AG09309 (cell line): ENCODE measurements around the gene ZDHHC11.

Experiments used
- DNase-seq: peaks from one replicate; pipeline ENCODE4 v3.0.0-alpha.2; 2010; ENCODE audit warnings: low read depth
- H3K4me3 ChIP-seq: 2 replicates; pipeline ENCODE4 v1.5.1; 2011; ENCODE audit warnings: mild to moderate bottlenecking, low read depth, low read length, moderate library complexity; ENCODE audit not compliant: control insufficient read depth
- CTCF ChIP-seq: IDR thresholded peaks from 2 replicates; pipeline ENCODE4 v1.5.1; 2011; ENCODE audit warnings: mild to moderate bottlenecking, low read depth, low read length, inconsistent platforms; ENCODE audit not compliant: insufficient read depth, control insufficient read depth; ENCODE audit errors: missing control alignments

Gene ZDHHC11

GRCh38 chr5:863244-863805 is 12.5 kb upstream of the ZDHHC11 start:
- no peak for DNase-seq
- H3K4me3 ChIP-seq, result no peak overlapping the region
- TF ChIP-seq CTCF, result no peak

- no peak for TF ChIP-seq CTCF
- DNase-seq, result no peak
Observed at GRCh38 chr5:862367-863243, 11.8 kb upstream of the ZDHHC11 start.

GRCh38 chr5:861442-862366 is 10.9 kb upstream of the ZDHHC11 start:
- DNase-seq, result no peak
- no peak overlapping the region for H3K4me3 ChIP-seq
- no peak for TF ChIP-seq CTCF

More at GRCh38 chr5:862367-863243, 11.8 kb upstream of the ZDHHC11 start:
- H3K4me3 ChIP-seq, result no peak overlapping the region

- H3K4me3 ChIP-seq, result no peak overlapping the region
- no peak for TF ChIP-seq CTCF
- no peak for DNase-seq
Observed at GRCh38 chr5:860506-861150, 9.8 kb upstream of the ZDHHC11 start.

- no peak for TF ChIP-seq CTCF
- no peak overlapping the region for H3K4me3 ChIP-seq
- DNase-seq, result no peak
Observed at GRCh38 chr5:859798-860296, 9.1 kb upstream of the ZDHHC11 start.

- no peak for TF ChIP-seq CTCF
- no peak overlapping the region for H3K4me3 ChIP-seq
- no peak for DNase-seq
Observed at GRCh38 chr5:859391-859790, 8.6 kb upstream of the ZDHHC11 start.
